ENCODE results near the gene MDFI. TPM values are rescaled to one million over a fixed set of nuclear protein-coding genes. Genes with fewer than 3 reads are reported as not detected.

The MDFI gene
- total RNA-seq, 1 experiment from 2014 or later: not detected

- peaks cover 13% of the 10 kb centered on the region for H3K4me1 ChIP-seq
- no peak for TF ChIP-seq CTCF (IDR thresholded peaks at IDR 0.05; ENCODE audit: insufficient read depth in 1 of 2, low read depth in 1 of 2, low read length in 1 of 2, severe bottlenecking in 1 of 2, unreplicated experiment in 1 of 2)
- H3K4me3 ChIP-seq (ENCODE audit: low read depth, low read length): no peak overlapping the region
- no peak for DNase-seq
- Mint-ChIP-seq H3K27me3 (ENCODE audit: insufficient read depth, unreplicated experiment) (no peaks in the 10 kb centered on the region), H3K4me1 (ENCODE audit: low read depth, unreplicated experiment) (peaks cover 17% of the 10 kb centered on the region), H3K9me3 (ENCODE audit: unreplicated experiment) (no peaks in the 10 kb centered on the region), H3K4me3 (ENCODE audit: unreplicated experiment) (no peak overlapping the region), H3K27ac (ENCODE audit: unreplicated experiment) (no peak overlapping the region), H3K36me3 (ENCODE audit: insufficient read depth, unreplicated experiment) (no peaks in the 10 kb centered on the region)
- BruUV-seq (replicated peaks): no TSS peak
- CTCF ChIA-PET: no interaction called here
- no peaks in the 10 kb centered on the region for H3K36me3 ChIP-seq (ENCODE audit: control insufficient read depth, insufficient read depth, low read length)
- no peaks in the 10 kb centered on the region for H3K27me3 ChIP-seq (replicated peaks; ENCODE audit: control insufficient read depth, insufficient read depth, low read length)
- H3K9me3 ChIP-seq: no peaks in the 10 kb centered on the region
- POLR2A ChIA-PET: no interaction called here
- intact Hi-C loops (cut with micrococcal nuclease; ENCODE audit: unreplicated experiment): loop anchor here (5.0 kb wide), 1 partner anchor 41 kb away; no protein-coding TSS in a partner anchor
Measured at GRCh38 chr6:41641352-41641925, 3.2 kb downstream of the MDFI start.

GRCh38 chr6:41642090-41642959 lies 4.1 kb downstream of the MDFI start:
- Mint-ChIP-seq H3K27ac (ENCODE audit: unreplicated experiment) (no peak overlapping the region), H3K4me3 (ENCODE audit: unreplicated experiment) (no peak overlapping the region), H3K4me1 (ENCODE audit: low read depth, unreplicated experiment) (peaks cover 17% of the 10 kb centered on the region), H3K27me3 (ENCODE audit: insufficient read depth, unreplicated experiment) (no peaks in the 10 kb centered on the region), H3K36me3 (ENCODE audit: insufficient read depth, unreplicated experiment) (no peaks in the 10 kb centered on the region), H3K9me3 (ENCODE audit: unreplicated experiment) (no peaks in the 10 kb centered on the region)
- BruUV-seq (replicated peaks): no TSS peak
- Histone ChIP-seq H3K4me3 (ENCODE audit: low read depth, low read length) (no peak overlapping the region), H3K27me3 (replicated peaks; ENCODE audit: control insufficient read depth, insufficient read depth, low read length) (no peaks in the 10 kb centered on the region), H3K36me3 (ENCODE audit: control insufficient read depth, insufficient read depth, low read length) (no peaks in the 10 kb centered on the region), H3K9me3 (no peaks in the 10 kb centered on the region), H3K4me1 (peaks cover 13% of the 10 kb centered on the region)
- no peak for DNase-seq
- POLR2A ChIA-PET: no interaction called here
- CTCF ChIA-PET: no interaction called here
- no peak for TF ChIP-seq CTCF (IDR thresholded peaks at IDR 0.05; ENCODE audit: insufficient read depth in 1 of 2, low read depth in 1 of 2, low read length in 1 of 2, severe bottlenecking in 1 of 2, unreplicated experiment in 1 of 2)
- intact Hi-C loops (cut with micrococcal nuclease; ENCODE audit: unreplicated experiment): loop anchor here (5.0 kb wide), 1 partner anchor 40 kb away; no protein-coding TSS in a partner anchor

- TF ChIP-seq CTCF (IDR thresholded peaks at IDR 0.05; ENCODE audit: insufficient read depth in 1 of 2, low read depth in 1 of 2, low read length in 1 of 2, severe bottlenecking in 1 of 2, unreplicated experiment in 1 of 2): no peak
- H3K27ac Mint-ChIP-seq (ENCODE audit: unreplicated experiment): no peak overlapping the region
- Histone ChIP-seq H3K9me3 (no peaks in the 10 kb centered on the region), H3K4me1 (peaks cover 13% of the 10 kb centered on the region), H3K36me3 (ENCODE audit: control insufficient read depth, insufficient read depth, low read length) (no peaks in the 10 kb centered on the region), H3K27me3 (replicated peaks; ENCODE audit: control insufficient read depth, insufficient read depth, low read length) (no peaks in the 10 kb centered on the region), H3K4me3 (ENCODE audit: low read depth, low read length) (no peak overlapping the region)
- no peaks in the 10 kb centered on the region for H3K36me3 Mint-ChIP-seq (ENCODE audit: insufficient read depth, unreplicated experiment)
- no peak overlapping the region for H3K4me3 Mint-ChIP-seq (ENCODE audit: unreplicated experiment)
- ChIA-PET POLR2A (no interaction called here), CTCF (interaction anchor here (0.8 kb wide), 1 partner anchor 41 kb away, joined by 3 read pairs; no protein-coding TSS in a partner anchor)
- intact Hi-C loops (cut with micrococcal nuclease; ENCODE audit: unreplicated experiment): loop anchor here (5.0 kb wide), 1 partner anchor 39 kb away; no protein-coding TSS in a partner anchor
- BruUV-seq (replicated peaks): no TSS peak
- no peaks in the 10 kb centered on the region for H3K27me3 Mint-ChIP-seq (ENCODE audit: insufficient read depth, unreplicated experiment)
- peaks cover 17% of the 10 kb centered on the region for H3K4me1 Mint-ChIP-seq (ENCODE audit: low read depth, unreplicated experiment)
- no peak for DNase-seq
- no peaks in the 10 kb centered on the region for H3K9me3 Mint-ChIP-seq (ENCODE audit: unreplicated experiment)
Measured at GRCh38 chr6:41642960-41643898, 5.0 kb downstream of the MDFI start.
